T-helper 1 cell treated with Interleukin-12 subunit alpha and Interleukin-12 subunit beta and Interleukin-4 antibody, amounts not matched to agents 30 ng/mL and 1 ng/mL, for 36 hours (primary cell): Measurements from ENCODE around the gene EPHA4. TPM values are rescaled to one million over a fixed set of nuclear protein-coding genes. Genes with fewer than 3 reads are reported as not detected.

Source experiments
- intact Hi-C: fragments of 100-400 bp; cut with micrococcal nuclease; formaldehyde crosslinking; loops from one replicate; pipeline ENCODE4 v1.15.1; 2024
- total RNA-seq: library from RNA; stranded (reverse); gene quantifications from 2 replicates; pipeline ENCODE4 v1.2.3, GENCODE V29; 2022

EPHA4 gene
- total RNA-seq, 1 donor from 2014 or later: 11.5 TPM

GRCh38 chr2:221546505-221547225, 25.4 kb downstream of the EPHA4 start:
- intact Hi-C loops: no loop called here

GRCh38 chr2:221541131-221541735, 30.9 kb downstream of the EPHA4 start:
- intact Hi-C loops: no loop called here

DNA sequence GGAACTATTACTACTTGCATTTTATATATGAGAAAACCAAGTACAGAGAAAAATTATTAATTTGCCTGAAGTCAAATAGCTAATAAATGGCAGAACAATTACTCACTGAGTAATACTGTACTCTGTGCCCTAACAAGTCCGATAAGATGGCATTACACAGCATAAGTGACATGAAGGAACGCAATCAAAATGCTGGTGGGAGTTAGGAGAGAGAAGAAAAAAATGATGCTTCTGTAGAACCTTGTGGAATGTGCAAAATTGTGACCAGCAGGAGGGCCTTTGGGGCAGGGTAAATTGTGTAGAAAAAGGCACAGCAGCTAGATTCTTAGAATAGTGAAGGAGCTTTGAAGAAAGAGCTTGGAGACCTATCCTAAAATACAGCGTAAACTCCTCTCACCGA, 32.9 kb downstream of the EPHA4 start:
- intact Hi-C loops: no loop called here

GRCh38 chr2:221535824-221536223, 36.3 kb downstream of the EPHA4 start:
- intact Hi-C loops: no loop called here

- intact Hi-C loops: no loop called here
These were observed 38.8 kb downstream of the EPHA4 start for GRCh38 chr2:221533299-221533698.

DNA sequence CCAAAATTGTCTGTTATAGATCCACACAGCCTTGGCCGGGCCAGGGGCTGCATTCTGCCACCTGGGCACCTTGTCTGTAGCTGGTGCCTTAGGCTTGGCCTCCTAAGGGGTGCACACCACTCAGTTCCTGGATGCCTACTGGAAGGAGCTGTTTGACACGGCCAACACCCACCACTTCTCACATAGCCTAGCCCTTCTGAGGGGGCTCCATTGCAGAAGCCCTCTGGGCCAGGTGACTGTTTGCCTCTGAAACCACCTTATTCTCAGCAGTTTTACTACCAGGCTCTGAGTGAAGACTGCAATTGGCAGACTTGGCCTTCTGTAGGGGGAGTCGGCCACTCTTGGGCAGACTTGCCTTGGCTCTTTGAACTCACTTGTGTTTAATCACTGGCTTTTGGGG, 39.5 kb downstream of the EPHA4 start:
- intact Hi-C loops: no loop called here

DNA sequence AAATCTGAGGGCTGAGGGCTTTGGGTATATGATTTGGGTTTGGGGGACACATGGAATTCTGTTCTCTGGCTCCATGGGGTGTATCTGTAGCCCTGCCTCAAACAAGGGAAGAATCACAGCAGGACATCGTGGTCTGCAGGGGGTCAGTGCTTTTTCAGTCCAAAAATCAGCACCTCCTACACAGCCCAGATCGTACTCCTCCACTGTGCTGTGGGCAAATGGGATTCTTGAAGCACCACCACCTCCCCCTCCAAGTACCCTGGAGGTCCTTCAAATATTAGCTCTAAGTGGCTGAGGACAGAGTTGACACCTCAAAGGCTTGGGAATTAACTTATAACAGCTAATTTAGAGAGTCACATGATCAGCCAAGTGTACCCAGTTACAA, 41.5 kb downstream of the EPHA4 start:
- intact Hi-C loops: loop anchor here (1.0 kb wide), 1 partner anchor 12 kb away; no protein-coding TSS in a partner anchor

- intact Hi-C loops: loop anchor here (1.0 kb wide), 1 partner anchor 12 kb away; no protein-coding TSS in a partner anchor
These were observed 42.0 kb downstream of the EPHA4 start for GRCh38 chr2:221529943-221530652.

DNA sequence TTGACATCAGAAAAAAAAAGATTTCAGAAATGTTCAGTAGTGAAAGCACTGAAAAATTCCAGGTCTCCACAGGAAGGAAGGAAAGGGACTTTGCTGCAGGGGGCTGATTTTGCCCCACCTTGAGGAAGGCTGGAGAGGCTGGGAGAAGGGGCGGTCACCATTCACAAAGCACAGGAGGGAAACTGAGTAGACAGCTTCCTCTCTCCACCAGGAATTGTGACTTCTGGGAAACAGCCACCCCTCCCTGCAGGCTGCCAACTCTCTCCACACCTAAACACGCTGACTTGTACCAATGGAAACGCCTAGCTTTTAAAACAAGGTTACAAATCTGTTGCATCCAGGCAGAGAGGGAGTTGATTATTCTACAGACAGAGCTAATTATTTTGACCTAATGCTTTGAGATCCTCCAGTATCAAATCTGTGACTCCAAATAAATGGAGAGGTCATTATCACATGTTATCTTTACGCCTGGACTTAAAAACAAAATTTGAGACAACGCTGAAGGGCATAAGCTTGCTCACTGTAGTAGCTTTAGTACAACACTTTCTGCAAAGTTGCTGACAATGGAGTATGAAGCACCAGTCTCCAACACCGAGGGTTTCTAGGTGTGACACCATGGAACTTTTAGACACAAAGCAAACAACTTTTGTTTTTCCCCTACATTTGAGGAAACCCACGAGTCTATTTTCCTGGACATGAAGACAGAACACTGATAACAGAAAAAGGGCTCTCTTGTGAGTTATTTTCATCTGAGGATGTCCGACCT, 42.7 kb downstream of the EPHA4 start:
- intact Hi-C loops: no loop called here

- intact Hi-C loops: no loop called here
These were observed 44.3 kb downstream of the EPHA4 start for GRCh38 chr2:221527776-221528309.

GRCh38 chr2:221524158-221524557, 47.9 kb downstream of the EPHA4 start:
- intact Hi-C loops: no loop called here

DNA sequence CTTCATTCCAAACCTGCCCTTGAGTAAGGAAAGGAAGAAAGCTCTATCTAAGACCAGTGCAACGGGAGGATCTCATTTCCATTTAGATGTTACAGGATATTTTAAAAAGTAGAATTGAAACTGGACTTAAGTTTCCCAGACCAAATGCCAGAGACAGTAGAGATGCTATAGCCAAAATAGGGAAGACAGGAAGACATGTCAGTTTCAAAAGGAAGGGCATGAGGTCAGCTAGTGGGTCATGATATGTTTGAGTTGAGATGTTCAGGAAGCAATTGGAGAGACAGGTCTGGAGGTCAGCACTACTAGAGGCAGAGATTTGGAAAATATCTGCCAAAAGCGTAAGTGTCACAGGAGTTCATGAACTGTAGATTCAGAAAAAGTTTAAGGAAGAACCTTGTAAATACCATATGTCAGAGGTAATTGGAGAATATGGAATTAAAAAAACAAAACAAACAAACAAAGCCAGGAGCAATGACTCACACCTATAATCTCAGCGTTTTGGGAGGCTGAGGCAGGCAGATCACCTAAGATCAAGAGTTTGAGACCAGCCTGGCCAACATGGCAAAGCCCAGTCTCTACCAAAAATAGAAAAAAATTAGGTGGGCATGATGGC, 50.8 kb downstream of the EPHA4 start:
- intact Hi-C loops: no loop called here

DNA sequence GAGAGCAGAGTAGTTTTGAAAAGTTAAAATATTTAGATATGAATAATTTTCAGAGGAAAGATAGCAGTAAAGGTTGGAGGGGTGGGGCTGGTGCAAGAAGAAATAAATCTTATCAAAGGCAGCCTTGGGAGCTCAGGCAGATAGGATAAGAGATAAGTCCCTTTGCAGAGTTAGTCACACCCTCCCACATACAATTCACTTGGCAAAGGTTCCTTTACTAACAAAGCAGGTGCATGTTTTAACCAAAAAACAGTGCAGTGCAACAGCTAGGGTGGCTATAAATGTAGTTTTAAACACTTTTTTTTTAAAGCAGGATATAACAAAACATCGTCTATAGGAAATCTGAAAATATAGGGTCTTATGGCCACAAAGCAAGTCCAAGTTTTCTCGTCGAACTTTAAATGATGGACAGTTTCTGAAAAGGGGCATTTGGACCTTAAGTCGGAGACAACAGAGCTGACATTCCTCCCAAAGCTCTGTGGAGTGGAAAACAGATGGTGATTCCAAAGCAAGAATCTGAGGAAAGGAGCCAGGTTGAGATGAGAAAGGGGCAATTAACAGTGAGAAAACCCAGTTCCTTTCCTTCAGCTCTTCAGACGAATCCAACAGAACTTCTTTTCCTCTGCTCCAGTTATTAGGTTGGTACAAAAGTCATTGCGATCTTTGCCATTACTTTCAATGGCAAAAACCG, 53.0 kb downstream of the EPHA4 start:
- intact Hi-C loops: loop anchor here (1.0 to 10.0 kb wide), 10 partner anchors 8 to 1977 kb away; partner anchors contain the start of genes CHPF, EPHA4, FARSB and SGPP2

GRCh38 chr2:221518201-221518934, 53.7 kb downstream of the EPHA4 start:
- intact Hi-C loops: loop anchor here (1.0 to 10.0 kb wide), 9 partner anchors 12 to 1976 kb away; partner anchors contain the start of genes CHPF, EPHA4, FARSB and SGPP2

GRCh38 chr2:221517696-221518151, 54.4 kb downstream of the EPHA4 start:
- intact Hi-C loops: loop anchor here (1.0 to 10.0 kb wide), 11 partner anchors 13 to 1975 kb away; partner anchors contain the start of genes CHPF, EPHA4, FARSB and SGPP2

DNA sequence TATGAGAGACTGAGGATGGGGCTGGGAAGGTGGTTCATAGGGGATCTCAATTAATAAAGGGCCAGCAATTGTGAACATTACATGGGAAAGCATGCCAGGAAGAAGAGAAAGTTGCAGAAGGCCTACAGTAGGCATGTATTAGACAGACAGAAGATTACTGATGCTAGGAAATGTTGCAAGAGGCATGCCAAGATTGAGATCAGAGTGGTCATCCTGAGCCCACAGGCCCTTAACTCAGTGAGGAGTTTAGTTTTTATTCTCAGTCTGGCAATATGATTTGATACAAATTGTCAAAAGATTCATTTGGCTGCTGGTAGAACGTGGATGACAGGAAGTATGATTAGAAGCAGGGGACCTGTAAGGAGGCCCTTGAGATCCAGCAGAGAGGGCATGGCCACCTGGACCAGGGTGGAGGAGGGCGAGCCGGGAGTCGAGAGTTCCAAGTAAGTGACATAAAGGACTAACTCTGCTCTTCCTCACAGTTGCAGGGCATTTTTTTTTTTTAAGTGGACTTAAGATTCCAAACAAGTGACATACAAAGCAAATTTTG, 54.9 kb downstream of the EPHA4 start:
- intact Hi-C loops: loop anchor here (1.0 to 10.0 kb wide), 6 partner anchors 135 to 1975 kb away; partner anchors contain the start of genes CHPF, FARSB, SGPP2 and TMEM198

- intact Hi-C loops: loop anchor here (2.0 to 10.0 kb wide), 5 partner anchors 134 to 1974 kb away; partner anchors contain the start of genes CHPF, FARSB, SGPP2 and TMEM198
These were observed 56.2 kb downstream of the EPHA4 start for GRCh38 chr2:221515864-221516263.

DNA sequence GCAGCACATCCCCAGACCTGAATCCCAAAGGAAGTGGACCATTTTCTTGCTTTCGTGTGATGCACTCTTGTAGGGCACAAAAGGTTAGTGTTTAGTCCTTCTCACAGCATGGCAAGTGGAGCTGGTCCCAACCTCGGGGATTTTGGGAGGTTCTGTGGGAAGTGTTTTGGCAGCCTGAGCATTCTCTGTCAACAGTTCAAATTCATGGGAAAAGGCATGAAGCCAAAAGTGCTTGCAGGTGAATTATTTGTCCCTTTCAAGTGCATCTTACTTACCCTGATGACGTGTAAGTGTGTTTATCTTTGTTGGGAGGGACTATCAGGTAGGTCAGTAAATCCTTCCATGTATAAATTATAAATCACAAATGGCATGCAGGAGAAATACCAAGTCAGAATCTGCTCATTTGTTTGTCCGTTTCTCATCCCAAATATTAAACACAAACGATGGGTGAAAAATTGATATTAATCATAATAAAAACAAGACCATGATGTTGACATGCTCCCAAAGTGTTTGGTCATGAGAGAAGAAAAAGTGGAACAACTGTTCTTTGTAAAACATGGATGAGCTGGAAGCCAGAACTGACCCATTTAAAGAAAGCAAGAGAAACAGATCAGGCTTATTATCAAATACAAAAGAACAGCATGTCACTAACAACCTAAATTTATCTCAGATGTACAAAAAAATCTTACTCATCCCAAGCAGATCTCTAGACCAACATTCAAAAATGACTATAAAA, 57.6 kb downstream of the EPHA4 start:
- intact Hi-C loops: loop anchor here (5.0 to 10.0 kb wide), 4 partner anchors 132 to 1972 kb away; partner anchors contain the start of genes CHPF, FARSB, SGPP2 and TMEM198
